AG20443 (cell line): Measurements from ENCODE around the gene ADGRV1.

Source experiments
- DNase-seq: peaks from one replicate; pipeline ENCODE4 v3.0.0; 2012; ENCODE audit warnings: low spot score, mixed read lengths

ADGRV1 gene

GRCh38 chr5:91072881-91073280, 514.3 kb downstream of the ADGRV1 start:
- peak; percentile 44 for DNase-seq

DNA sequence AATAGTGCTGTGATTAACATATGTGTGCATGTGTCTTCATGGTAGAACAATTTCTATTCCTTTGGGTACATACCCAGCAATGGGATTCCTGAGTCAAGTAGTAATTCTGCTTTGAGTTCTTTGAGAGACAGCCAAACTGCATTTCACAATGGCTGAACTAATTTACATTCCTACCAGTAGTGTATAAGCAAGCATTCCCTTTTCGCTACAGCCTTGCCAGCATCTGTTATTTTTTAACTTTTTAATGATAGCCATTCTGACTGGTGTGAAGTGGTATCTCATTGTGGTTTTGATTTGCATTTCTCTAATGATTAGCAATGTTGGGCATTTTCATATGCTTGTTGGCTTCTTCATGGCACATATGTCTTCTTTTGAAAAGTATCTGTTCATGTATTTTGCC, 516.0 kb downstream of the ADGRV1 start:
- peak; percentile 14 for DNase-seq

- DNase-seq = peak; percentile 17
Measured at GRCh38 chr5:91076138-91076537, 517.5 kb downstream of the ADGRV1 start.

- DNase-seq = no peak
Measured at GRCh38 chr5:91077623-91078022, 519.0 kb downstream of the ADGRV1 start.

DNA sequence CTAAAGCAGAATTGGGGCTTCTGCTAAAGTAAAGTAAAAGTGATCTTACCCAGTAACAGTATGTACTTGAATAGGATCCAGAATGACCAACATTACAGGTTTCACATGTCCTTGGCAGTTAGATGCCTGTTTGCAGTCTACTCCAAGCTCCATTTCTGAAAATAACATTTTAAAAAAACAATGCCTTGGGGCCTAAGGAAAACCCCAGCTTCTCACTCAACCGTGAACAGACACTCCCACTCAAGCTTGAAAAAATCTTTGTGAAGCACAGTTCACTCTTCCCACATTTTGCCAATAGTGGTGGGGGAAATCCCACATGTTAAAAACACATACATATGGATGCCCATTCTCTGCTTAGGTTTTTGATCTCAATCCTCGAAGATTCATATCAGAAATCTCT, 520.4 kb downstream of the ADGRV1 start:
- no peak for DNase-seq

- no peak for DNase-seq
Measured at GRCh38 chr5:91089758-91090157, 531.2 kb downstream of the ADGRV1 start.

GRCh38 chr5:91090995-91091394, 532.4 kb downstream of the ADGRV1 start:
- no peak for DNase-seq

DNA sequence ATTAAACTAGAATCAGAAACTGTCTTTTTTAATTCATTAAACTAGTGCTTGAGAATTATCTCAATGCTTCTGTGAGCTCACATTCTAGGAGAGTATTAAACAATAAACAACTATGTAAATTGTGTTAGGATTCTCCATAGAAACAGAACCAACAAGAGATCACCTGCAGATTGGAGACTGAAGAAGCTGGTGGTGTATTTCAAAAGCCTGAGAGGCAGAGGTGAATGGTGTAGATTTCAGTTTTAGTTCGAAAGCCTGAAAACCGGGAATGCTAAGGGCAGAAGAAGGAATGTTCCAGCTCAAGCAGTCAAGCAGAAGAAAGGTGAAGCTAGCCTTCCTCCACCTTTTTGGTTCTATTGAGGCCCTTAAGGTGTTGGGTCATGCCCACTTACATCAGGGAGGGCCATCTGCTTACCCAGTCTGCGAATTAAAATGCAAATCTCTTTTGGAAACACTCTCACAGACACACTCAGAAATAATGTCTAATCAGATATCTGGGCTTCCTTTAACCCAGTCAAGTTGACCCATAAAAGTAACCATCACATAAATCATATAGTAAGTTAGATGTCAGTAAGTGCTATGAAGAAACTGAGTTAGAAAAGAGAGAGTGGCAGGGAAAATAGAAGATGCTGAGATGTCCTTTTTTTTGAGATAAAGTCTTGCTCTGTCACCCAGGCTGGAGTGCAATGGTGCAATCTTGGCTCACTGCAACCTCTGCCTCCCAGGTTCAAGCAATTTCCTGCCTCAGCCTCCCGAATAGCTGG, 533.1 kb downstream of the ADGRV1 start:
- no peak for DNase-seq

- DNase-seq = no peak
Measured at GRCh38 chr5:91092859-91093783, 534.5 kb downstream of the ADGRV1 start.

- no peak for DNase-seq
Measured at GRCh38 chr5:91095313-91095712, 536.7 kb downstream of the ADGRV1 start.

- no peak for DNase-seq
Measured at GRCh38 chr5:91095786-91096385, 537.3 kb downstream of the ADGRV1 start.

DNA sequence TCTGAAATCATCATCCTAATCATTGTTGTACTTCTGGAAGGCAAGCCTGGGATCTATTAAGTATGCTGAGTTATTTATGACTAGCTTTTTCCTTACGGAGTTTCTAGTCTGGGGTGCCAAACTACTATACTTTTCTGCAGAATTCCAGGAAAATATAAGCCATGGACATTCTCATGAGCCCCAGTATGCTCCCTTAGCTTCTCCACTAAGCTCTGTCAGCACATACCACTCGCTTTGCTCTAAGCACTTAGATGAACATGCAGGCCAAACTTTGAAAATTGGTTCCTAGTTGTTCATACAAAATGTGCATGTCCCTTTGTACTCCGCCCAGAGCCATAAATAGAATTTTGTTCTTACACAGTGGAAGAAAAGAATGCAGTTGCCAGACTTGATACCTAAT, 539.9 kb downstream of the ADGRV1 start:
- no peak for DNase-seq

DNA sequence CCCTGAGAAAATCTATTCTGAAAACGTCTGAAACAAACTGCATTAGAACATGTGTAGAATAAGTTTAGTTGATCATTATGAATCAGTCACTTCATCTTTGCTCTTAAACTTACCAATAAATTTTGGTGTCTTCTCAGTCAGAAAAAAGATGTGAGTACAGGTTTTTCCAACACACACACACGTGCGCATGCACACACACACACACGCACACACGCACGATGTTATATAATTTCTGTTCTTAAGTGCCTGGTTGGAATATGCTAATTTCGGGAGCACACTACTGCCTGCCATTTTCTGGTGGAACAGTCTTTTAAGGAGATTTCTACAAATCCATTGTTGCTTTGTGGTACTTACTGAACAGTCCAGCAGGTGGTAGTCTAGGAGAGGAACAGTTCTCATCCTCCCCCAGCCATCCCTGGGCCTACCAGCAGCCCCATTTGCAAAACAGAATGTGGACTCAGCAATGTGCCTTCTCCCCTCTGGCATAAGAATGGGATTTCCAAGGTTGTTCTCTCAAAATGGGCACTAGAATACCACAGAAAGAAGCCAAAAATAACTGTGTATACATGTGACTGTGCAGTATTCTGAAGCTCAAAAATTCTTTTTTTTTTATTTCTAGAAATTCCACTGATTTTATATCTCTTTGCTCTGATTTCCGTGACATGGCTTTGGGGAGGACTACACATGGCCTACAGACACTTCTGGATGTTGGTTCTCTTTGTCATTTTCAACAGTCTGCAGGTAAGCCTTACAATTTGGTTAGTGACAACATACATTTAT, 543.2 kb downstream of the ADGRV1 start:
- peak; percentile 86 for DNase-seq

- peak; percentile 45 for DNase-seq
Measured at GRCh38 chr5:91103353-91104061, 544.9 kb downstream of the ADGRV1 start.

DNA sequence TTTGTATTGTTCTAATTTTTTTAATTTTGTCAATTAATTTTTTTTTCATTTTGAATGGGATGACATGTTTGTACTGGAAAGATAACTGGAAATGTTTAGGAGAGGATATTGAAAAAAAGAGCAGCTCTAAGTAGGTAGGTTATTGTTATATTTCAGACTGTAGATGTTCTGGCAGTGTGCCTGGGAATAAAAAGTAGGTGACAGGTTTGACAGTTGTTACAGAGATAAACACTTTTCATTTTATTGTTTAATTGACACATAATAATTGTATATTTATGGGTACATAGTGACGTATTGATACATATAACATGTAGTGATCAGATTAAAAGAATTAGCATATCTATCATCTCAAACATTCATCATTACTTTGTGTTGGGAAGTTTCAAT, 545.5 kb downstream of the ADGRV1 start:
- no peak for DNase-seq

- DNase-seq = no peak
Measured at GRCh38 chr5:91106842-91107511, 548.4 kb downstream of the ADGRV1 start.

- no peak for DNase-seq
Measured at GRCh38 chr5:91109634-91110033, 551.0 kb downstream of the ADGRV1 start.

DNA sequence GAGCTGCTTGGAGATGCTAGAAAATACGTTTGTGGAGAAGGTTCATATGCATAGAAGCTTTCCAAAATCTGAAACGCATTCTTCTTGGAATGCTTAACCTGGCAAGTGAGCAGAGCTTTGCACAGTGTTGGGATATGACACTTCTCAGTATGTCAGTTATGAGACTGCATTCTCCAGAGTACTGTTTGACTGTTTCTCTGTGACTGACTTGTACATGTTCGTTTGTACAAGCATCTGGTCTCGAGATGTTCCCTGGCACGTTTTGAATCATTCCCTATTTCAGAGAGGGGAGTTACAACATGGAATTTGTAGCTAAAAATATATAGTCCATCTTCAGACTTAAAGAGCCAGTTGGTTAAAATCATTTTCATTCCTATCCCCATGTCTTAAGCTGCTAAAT, 552.1 kb downstream of the ADGRV1 start:
- peak; percentile 57 for DNase-seq

GRCh38 chr5:91111473-91112238, 553.1 kb downstream of the ADGRV1 start:
- no peak for DNase-seq

GRCh38 chr5:91114658-91115057, 556.1 kb downstream of the ADGRV1 start:
- no peak for DNase-seq
